Psoas muscle (tissue), 8 donors: Measurements from ENCODE around the gene URM1. TPM values are rescaled to one million over a fixed set of nuclear protein-coding genes. Genes with fewer than 3 reads are reported as not detected.

Source experiments
- ATAC-seq, 4 donors: fragments of 200-7000 bp; cut with Tn5 transposase; one replicate each; pipeline ENCODE4 v1.9.1; 2020; ENCODE audit warnings: moderate library complexity in 3 of 4, mild to moderate bottlenecking in 2 of 4
- DNase-seq, 2 donors: peaks; one replicate each; pipeline ENCODE4 v3.0.0-alpha.2; 2020
- H3K27ac ChIP-seq: fragments of 200-600 bp; one replicate; pipeline ENCODE4 v1.8.0; 2022
- H3K27me3 ChIP-seq, 3 donors: fragments of 200-600 bp in 1 of 3; one replicate each; pipeline versions ENCODE4 v1.6.1 to v1.8.0; 2013 to 2022; ENCODE audit warnings: low read length in 2 of 3, mild to moderate bottlenecking in 2 of 3, moderate library complexity in 1 of 3; ENCODE audit not compliant: insufficient read depth in 3 of 3
- H3K36me3 ChIP-seq, 2 donors: fragments of 200-600 bp in 1 of 2; one replicate each; pipeline versions ENCODE4 v1.6.1 to v1.8.0; 2013 to 2022; ENCODE audit warnings: low read depth in 1 of 2, mild to moderate bottlenecking in 1 of 2, moderate library complexity in 1 of 2; ENCODE audit not compliant: insufficient read depth in 1 of 2
- H3K4me1 ChIP-seq: fragments of 200-600 bp; one replicate; pipeline ENCODE4 v1.8.0; 2022
- H3K4me3 ChIP-seq: fragments of 200-600 bp; one replicate; pipeline ENCODE4 v1.8.0; 2022; ENCODE audit warnings: mild to moderate bottlenecking
- H3K9me3 ChIP-seq: fragments of 200-600 bp; one replicate; pipeline ENCODE4 v1.8.0; 2022
- CTCF ChIP-seq: fragments of 200-600 bp; IDR thresholded peaks from one replicate; pipeline ENCODE4 v1.8.0; 2022; ENCODE audit warnings: antibody characterized with exemption
- WGBS, 3 donors: extraction: QIAGEN DNeasy Blood & Tissue Kit; methylation state at CpG; one replicate each; pipeline versions ENCODE4 v1.1.6 to v1.1.7; 2013; 5-methylcytosine and 5-hydroxymethylcytosine counted together
- intact Hi-C, 2 donors: fragments of 100-400 bp; cut with DNase I; formaldehyde crosslinking; loops; one replicate each; pipeline versions ENCODE4 v1.11.0 to v1.14.2; 2022
- polyA plus RNA-seq, 3 donors: library from polyadenylated mRNA; stranded (reverse); fragments of 200-250 nt; gene quantifications; one replicate each; pipeline ENCODE4 v1.2.3, GENCODE V29; 2013
- total RNA-seq, 4 donors: library from RNA; stranded (reverse); fragmentation: NEBNext Ultra II Directional in 2 of 4; extraction: Animal tissue kit (Norgen Biotek cat#: 25700) in 2 of 4; gene quantifications; one replicate each; pipeline versions ENCODE4 v1.2.1 to v1.2.4, GENCODE V29; 2021 to 2023
- donor health status: healthy with polysubstance abuse.
- donor health status: DM: no; HTN: no; CAD: no; lungs with moderate emphysema.
- donor health status: Bipolar disorder and iron deficiency.
- donor health status: healthy.
- donor health status: DM: yes; HTN: yes; CAD: no.
- donor health status: DM: no; HTN: no; CAD: no.
- donor health status: DM: no; HTN: no; CAD: no.
- donor health status: DM: yes; HTN: yes; CAD: no.

URM1 gene
- total and polyA plus RNA-seq, 7 donors: 34.5 to 111 (median 57.9) TPM

- no peak overlapping the region for H3K27ac ChIP-seq
- no peaks in the 10 kb centered on the region for H3K36me3 ChIP-seq
- WGBS, 3 donors: 90 to 92% (median 91%) methylated on average over 8 of the region's 8 CpGs
- no peak for DNase-seq
- no peak overlapping the region for H3K4me3 ChIP-seq
- no peaks in the 10 kb centered on the region for H3K4me1 ChIP-seq
- intact Hi-C loops: no loop called here
- H3K27me3 ChIP-seq: no peaks in the 10 kb centered on the region
- no peak for ATAC-seq
- H3K9me3 ChIP-seq: no peaks in the 10 kb centered on the region
- TF ChIP-seq CTCF: no peak
Measured at GRCh38 chr9:128431207-128431606, 60.0 kb downstream of the URM1 start.

GRCh38 chr9:128434340-128434739 is 63.2 kb downstream of the URM1 start:
- no peaks in the 10 kb centered on the region for H3K4me1 ChIP-seq
- DNase-seq (no peak), ATAC-seq (no peak)
- H3K27ac ChIP-seq: no peak overlapping the region
- H3K4me3 ChIP-seq: no peak overlapping the region
- TF ChIP-seq CTCF: no peak
- no peaks in the 10 kb centered on the region for H3K36me3 ChIP-seq
- H3K27me3 ChIP-seq: no peaks in the 10 kb centered on the region
- no peaks in the 10 kb centered on the region for H3K9me3 ChIP-seq
- WGBS, 3 donors: 83 to 91% (median 89%) methylated on average over 17 of the region's 17 CpGs
- intact Hi-C loops: no loop called here

DNA sequence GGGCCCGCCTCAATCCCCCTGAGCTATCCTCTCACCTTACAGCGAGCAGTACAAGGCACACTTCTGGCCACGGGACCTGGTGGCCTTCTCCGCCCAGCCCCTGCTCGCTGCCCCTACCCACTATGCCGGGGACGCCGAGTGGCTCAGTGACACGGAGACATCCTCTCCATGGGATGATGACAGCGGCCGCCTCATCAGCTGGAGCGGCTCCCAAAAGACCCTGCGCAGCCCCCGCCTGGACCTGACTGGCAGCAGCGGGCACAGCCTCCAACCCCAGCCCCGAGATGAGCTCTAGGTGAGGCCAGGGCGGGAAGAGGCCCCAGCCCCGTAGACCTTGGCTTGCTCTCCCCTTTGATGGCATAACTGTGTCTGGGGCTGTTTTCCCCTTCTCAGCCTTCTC is 64.4 kb downstream of the URM1 start:
- ATAC-seq: no peak
- Histone ChIP-seq H3K4me1 (no peaks in the 10 kb centered on the region), H3K9me3 (no peaks in the 10 kb centered on the region), H3K27ac (no peak overlapping the region), H3K27me3 (no peaks in the 10 kb centered on the region), H3K36me3 (no peaks in the 10 kb centered on the region), H3K4me3 (no peak overlapping the region)
- DNase-seq: no peak
- intact Hi-C loops: no loop called here
- 90 to 92% (median 91%) methylated on average over 18 of the region's 18 CpGs for WGBS, 3 donors
- TF ChIP-seq CTCF: no peak

DNA sequence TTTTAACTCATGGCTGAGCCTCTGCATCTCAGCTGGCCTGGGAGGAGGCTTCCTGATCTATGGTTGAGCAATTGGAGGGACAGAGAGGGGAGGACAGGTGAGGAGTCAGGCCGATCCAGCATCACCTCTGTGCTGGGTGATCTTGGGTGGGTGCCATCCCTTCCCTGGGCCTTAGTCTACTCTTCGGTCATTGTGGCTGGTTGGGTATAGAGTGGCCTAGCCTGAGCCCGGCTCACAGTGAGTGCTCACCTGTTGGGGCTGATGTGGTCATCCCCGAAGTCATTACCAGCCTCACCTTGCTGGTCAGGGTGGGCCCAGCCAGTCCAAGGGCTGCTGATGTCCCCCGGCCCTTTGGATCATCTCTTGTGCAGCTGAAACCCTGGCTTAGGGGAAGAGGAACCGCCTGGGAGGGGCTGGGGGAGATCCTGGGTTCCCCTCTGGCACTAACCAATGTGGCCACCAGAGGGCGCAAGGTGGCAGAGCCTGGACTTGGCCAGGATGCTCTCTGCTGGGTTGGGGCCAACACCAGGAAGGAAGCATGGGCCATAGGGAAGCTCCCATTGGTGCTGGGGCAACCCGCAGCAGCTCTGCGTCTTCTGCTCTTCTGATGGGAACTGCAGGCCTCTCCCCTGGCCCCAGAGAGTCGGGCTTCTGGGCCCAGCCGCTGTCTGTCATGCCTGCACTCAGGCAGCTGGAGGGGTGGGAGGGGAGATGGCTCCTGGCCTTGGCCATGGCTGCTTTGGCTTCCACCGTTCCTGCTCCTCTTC is 67.4 kb downstream of the URM1 start:
- H3K27me3 ChIP-seq: no peaks in the 10 kb centered on the region
- H3K9me3 ChIP-seq: no peaks in the 10 kb centered on the region
- no peak overlapping the region for H3K4me3 ChIP-seq
- H3K36me3 ChIP-seq: no peaks in the 10 kb centered on the region
- ATAC-seq (peak; percentile 91 to 97 (median 92)), DNase-seq (peak; percentile 88 to 93)
- H3K4me1 ChIP-seq: no peaks in the 10 kb centered on the region
- TF ChIP-seq CTCF: peak; percentile 93
- WGBS, 3 donors: 24 to 28% (median 28%) methylated on average over 12 of the region's 12 CpGs
- intact Hi-C loops: loop anchor here in 1 of 2 donors (2.0 kb wide), 1 partner anchor 66 kb away; the partner anchor contains the start of gene GLE1
- no peak overlapping the region for H3K27ac ChIP-seq

GRCh38 chr9:128439273-128439672 is 68.1 kb downstream of the URM1 start:
- Histone ChIP-seq H3K36me3 (no peaks in the 10 kb centered on the region), H3K4me3 (no peak overlapping the region), H3K4me1 (no peaks in the 10 kb centered on the region), H3K9me3 (no peaks in the 10 kb centered on the region), H3K27ac (no peak overlapping the region), H3K27me3 (no peaks in the 10 kb centered on the region)
- intact Hi-C loops: loop anchor here in 1 of 2 donors (2.0 kb wide), 1 partner anchor 66 kb away; the partner anchor contains the start of gene GLE1
- ATAC-seq: no peak
- no peak for TF ChIP-seq CTCF
- DNase-seq: no peak
- 71 to 78% (median 76%) methylated on average over 7 of the region's 7 CpGs for WGBS, 3 donors
